PFSK-1 (cell line): ENCODE data around the gene H19.

ENCODE experiments used
- FOXP2 ChIP-seq: optimal IDR thresholded peaks from 2 replicates; pipeline ENCODE3; 2011; ENCODE audit warnings: borderline replicate concordance, control low read depth, inconsistent platforms; ENCODE audit not compliant: insufficient read depth; ENCODE audit errors: extremely low read length, extremely low read depth
- POLR2AphosphoS5 ChIP-seq: IDR thresholded peaks from 2 replicates; pipeline ENCODE4 v1.6.1; 2012; ENCODE audit warnings: low read depth, mild to moderate bottlenecking, control low read depth, low read length, moderate library complexity
- REST ChIP-seq, 2 experiments: IDR thresholded peaks; 2 replicates each; pipeline versions ENCODE4 v1.6.1 to v1.8.0; 2011 to 2012; ENCODE audit warnings: low read depth in 2 of 2, low read length in 2 of 2, control low read depth in 1 of 2, inconsistent platforms in 1 of 2, mild to moderate bottlenecking in 1 of 2, moderate library complexity in 1 of 2; ENCODE audit not compliant: insufficient read depth in 1 of 2
- SIN3A ChIP-seq: IDR thresholded peaks from 2 replicates; pipeline ENCODE4 v1.6.1; 2012; ENCODE audit warnings: mild to moderate bottlenecking, low read length, moderate library complexity, borderline replicate concordance; ENCODE audit not compliant: insufficient read depth
- TAF1 ChIP-seq: IDR thresholded peaks from 2 replicates; pipeline ENCODE4 v1.6.1; 2012; ENCODE audit warnings: low read length, control low read depth, borderline replicate concordance; ENCODE audit not compliant: insufficient read depth

- TF ChIP-seq TAF1: no peak
- TF ChIP-seq REST (IDR thresholded peaks at IDR 0.05; ENCODE audit: insufficient read depth in 1 of 2, low read depth in 2 of 2, low read length in 2 of 2): no peak
- no peak for TF ChIP-seq POLR2AphosphoS5
- no peak for TF ChIP-seq SIN3A
- no peak for TF ChIP-seq FOXP2
Observed at GRCh38 chr11:1998861-1999260, 1.2 kb upstream of the H19 start.
